ENCODE data around the gene DES. TPM values are rescaled to one million over a fixed set of nuclear protein-coding genes. Genes with fewer than 3 reads are reported as not detected.

DES gene
- total RNA-seq, 1 experiment from 2014 or later, result not detected

DNA sequence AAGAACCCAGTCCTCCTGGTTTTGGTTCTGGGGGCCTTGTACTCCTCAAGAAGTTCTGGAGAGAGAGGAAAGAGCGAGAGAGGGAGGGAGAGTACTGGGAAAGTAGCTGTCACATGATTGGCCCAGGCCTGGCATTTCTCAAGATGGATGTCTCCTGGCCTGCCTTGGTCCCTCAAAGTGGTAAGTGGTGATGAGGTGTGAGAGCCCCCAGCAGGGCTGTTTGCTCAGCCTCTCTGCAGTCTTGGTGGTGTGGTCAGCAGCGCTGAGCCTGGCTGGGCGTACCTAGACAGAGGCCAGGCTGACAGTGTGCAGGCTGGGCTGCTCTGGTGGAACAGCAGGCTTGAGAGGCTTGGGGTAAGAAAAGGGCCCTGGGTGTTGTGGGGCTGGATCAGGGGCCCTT lies 19.0 kb downstream of the DES start:
- Mint-ChIP-seq H3K27me3 (ENCODE audit: insufficient read depth, unreplicated experiment) (no peaks in the 10 kb centered on the region), H3K27ac (ENCODE audit: low read depth, unreplicated experiment) (no peak overlapping the region), H3K36me3 (ENCODE audit: insufficient read depth, unreplicated experiment) (no peaks in the 10 kb centered on the region), H3K9me3 (ENCODE audit: unreplicated experiment) (no peaks in the 10 kb centered on the region), H3K4me1 (ENCODE audit: insufficient read depth, unreplicated experiment) (peaks cover 10% of the 10 kb centered on the region), H3K4me3 (ENCODE audit: unreplicated experiment) (no peak overlapping the region)
- intact Hi-C loops (cut with micrococcal nuclease), result no loop called here
- POLR2A ChIA-PET, result interaction anchor here (1.2 kb wide), 1 partner anchor 248 kb away, joined by 3 read pairs; no protein-coding TSS in a partner anchor
- TF ChIP-seq, protein P1, sequence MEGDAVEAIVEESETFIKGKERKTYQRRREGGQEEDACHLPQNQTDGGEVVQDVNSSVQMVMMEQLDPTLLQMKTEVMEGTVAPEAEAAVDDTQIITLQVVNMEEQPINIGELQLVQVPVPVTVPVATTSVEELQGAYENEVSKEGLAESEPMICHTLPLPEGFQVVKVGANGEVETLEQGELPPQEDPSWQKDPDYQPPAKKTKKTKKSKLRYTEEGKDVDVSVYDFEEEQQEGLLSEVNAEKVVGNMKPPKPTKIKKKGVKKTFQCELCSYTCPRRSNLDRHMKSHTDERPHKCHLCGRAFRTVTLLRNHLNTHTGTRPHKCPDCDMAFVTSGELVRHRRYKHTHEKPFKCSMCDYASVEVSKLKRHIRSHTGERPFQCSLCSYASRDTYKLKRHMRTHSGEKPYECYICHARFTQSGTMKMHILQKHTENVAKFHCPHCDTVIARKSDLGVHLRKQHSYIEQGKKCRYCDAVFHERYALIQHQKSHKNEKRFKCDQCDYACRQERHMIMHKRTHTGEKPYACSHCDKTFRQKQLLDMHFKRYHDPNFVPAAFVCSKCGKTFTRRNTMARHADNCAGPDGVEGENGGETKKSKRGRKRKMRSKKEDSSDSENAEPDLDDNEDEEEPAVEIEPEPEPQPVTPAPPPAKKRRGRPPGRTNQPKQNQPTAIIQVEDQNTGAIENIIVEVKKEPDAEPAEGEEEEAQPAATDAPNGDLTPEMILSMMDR (IDR thresholded peaks at IDR 0.05; ENCODE audit: unreplicated experiment), result no peak
- BruUV-seq (replicated peaks), result no TSS peak
- CTCF ChIA-PET, result interaction anchor here (0.6 to 1.5 kb wide), 4 partner anchors 10 to 93 kb away, joined by 3 to 5 read pairs (median 4); no protein-coding TSS in a partner anchor
- DNase-seq (ENCODE audit: unreplicated experiment), result no peak

DNA sequence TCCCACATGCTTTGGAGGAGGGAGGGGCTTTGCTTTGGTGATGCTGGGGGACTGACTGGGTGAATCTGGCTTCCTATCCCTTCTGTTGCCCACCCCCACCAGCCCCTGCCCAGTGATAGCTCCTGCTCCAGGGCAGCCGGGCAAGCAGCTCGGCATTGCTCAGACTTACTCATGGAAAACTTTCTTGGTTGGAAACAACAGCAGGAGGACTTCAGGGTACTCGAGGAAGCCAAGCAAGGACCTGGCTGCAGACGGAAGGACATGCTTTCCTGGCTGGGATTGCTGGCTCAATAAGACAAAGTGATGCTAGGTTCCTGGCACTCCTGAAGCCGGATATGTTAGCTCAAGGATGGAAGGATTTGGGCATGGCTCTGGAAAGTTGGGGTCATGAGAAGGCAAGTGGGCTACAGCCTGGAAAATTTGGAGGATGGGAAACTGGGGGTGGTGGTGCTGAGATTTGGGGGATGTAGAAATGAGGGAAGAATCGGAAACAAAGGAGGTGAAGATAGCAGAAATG lies 19.6 kb downstream of the DES start:
- Mint-ChIP-seq H3K4me3 (ENCODE audit: unreplicated experiment) (no peak overlapping the region), H3K9me3 (ENCODE audit: unreplicated experiment) (no peaks in the 10 kb centered on the region), H3K27me3 (ENCODE audit: insufficient read depth, unreplicated experiment) (no peaks in the 10 kb centered on the region), H3K36me3 (ENCODE audit: insufficient read depth, unreplicated experiment) (no peaks in the 10 kb centered on the region), H3K27ac (ENCODE audit: low read depth, unreplicated experiment) (no peak overlapping the region), H3K4me1 (ENCODE audit: insufficient read depth, unreplicated experiment) (peaks cover 14% of the 10 kb centered on the region)
- no peak for DNase-seq (ENCODE audit: unreplicated experiment)
- ChIA-PET CTCF (interaction anchor here (0.6 to 1.5 kb wide), 4 partner anchors 58 to 124 kb away, joined by 3 to 5 read pairs (median 4); no protein-coding TSS in a partner anchor), POLR2A (no interaction called here)
- intact Hi-C loops (cut with micrococcal nuclease), result no loop called here
- TF ChIP-seq, protein P1 (IDR thresholded peaks at IDR 0.05; ENCODE audit: unreplicated experiment), result no peak
- no TSS peak for BruUV-seq (replicated peaks)

DNA sequence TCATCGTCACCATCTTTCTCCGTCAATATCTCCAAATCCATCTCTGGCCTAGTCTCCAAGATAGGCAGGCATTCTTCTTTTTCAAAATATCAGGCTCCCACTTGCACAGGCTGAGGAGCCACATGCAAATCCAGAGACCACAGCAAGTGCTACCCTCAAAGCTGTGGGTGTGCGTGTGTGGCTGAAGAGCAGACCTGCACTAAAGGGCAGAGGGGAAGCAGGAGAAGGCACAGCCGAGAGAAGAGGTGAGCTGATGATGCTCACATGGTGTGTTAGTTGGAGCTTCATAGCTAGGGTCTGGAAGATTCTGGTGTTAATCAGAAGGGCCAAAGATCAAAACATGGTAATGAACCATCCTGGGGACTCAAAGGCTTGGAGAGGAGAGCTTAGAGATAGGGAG lies 20.3 kb downstream of the DES start:
- no TSS peak for BruUV-seq (replicated peaks)
- Mint-ChIP-seq H3K27ac (ENCODE audit: low read depth, unreplicated experiment) (no peak overlapping the region), H3K4me3 (ENCODE audit: unreplicated experiment) (no peak overlapping the region), H3K4me1 (ENCODE audit: insufficient read depth, unreplicated experiment) (peaks cover 19% of the 10 kb centered on the region), H3K36me3 (ENCODE audit: insufficient read depth, unreplicated experiment) (no peaks in the 10 kb centered on the region), H3K27me3 (ENCODE audit: insufficient read depth, unreplicated experiment) (no peaks in the 10 kb centered on the region), H3K9me3 (ENCODE audit: unreplicated experiment) (no peaks in the 10 kb centered on the region)
- intact Hi-C loops (cut with micrococcal nuclease), result no loop called here
- DNase-seq (ENCODE audit: unreplicated experiment), result no peak
- TF ChIP-seq, protein P1 (IDR thresholded peaks at IDR 0.05; ENCODE audit: unreplicated experiment), result no peak
- CTCF ChIA-PET, result interaction anchor here (0.7 to 3.0 kb wide), 5 partner anchors 8 to 313 kb away, joined by 3 to 21 read pairs (median 9); no protein-coding TSS in a partner anchor
- POLR2A ChIA-PET, result no interaction called here

DNA sequence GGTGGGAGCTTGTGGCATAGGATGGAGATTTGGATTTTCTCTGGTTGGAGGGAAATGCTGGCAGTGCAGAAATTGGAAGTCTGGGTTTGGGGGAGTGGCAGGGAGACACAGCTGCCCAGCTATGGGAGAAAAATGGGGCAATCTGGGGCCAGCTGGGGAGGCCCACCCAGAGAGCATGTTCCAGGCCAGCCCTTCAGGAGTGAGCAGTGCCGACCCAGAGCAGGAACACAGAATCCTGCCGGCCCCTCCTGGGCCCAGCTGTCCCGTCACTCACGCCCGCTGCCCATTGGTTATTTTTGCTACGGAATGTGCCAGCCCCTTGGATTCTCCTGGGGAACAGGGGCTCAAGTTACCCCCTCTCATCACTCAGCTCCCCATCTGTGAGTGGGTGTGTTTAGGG lies 21.3 kb downstream of the DES start:
- BruUV-seq (replicated peaks), result no TSS peak
- Mint-ChIP-seq H3K36me3 (ENCODE audit: insufficient read depth, unreplicated experiment) (no peaks in the 10 kb centered on the region), H3K4me3 (ENCODE audit: unreplicated experiment) (no peak overlapping the region), H3K27ac (ENCODE audit: low read depth, unreplicated experiment) (no peak overlapping the region), H3K4me1 (ENCODE audit: insufficient read depth, unreplicated experiment) (peaks cover 23% of the 10 kb centered on the region), H3K9me3 (ENCODE audit: unreplicated experiment) (no peaks in the 10 kb centered on the region), H3K27me3 (ENCODE audit: insufficient read depth, unreplicated experiment) (no peaks in the 10 kb centered on the region)
- TF ChIP-seq, protein P1 (IDR thresholded peaks at IDR 0.05; ENCODE audit: unreplicated experiment), result no peak
- intact Hi-C loops (cut with micrococcal nuclease), result no loop called here
- CTCF ChIA-PET, result interaction anchor here (0.5 to 3.0 kb wide), 10 partner anchors 9 to 464 kb away, joined by 3 to 21 read pairs (median 6); no protein-coding TSS in a partner anchor
- no peak for DNase-seq (ENCODE audit: unreplicated experiment)
- POLR2A ChIA-PET, result no interaction called here
